HEK293 (cell line): Measurements from ENCODE around the gene C1QTNF12.

Source experiments
- SCRT2 ChIP-seq: fragments of 450-650 bp; formaldehyde crosslinking; IDR thresholded peaks from 2 replicates; pipeline ENCODE4 v1.5.1; 2016; ENCODE audit warnings: missing biosample characterization, missing genetic modification characterization
- YY1 ChIP-seq: fragments of 450-650 bp; formaldehyde crosslinking; IDR thresholded peaks from 2 replicates; pipeline ENCODE4 v1.5.1; 2018; ENCODE audit warnings: missing biosample characterization, missing genetic modification characterization
- ZNF169 ChIP-seq: fragments of 450-650 bp; formaldehyde crosslinking; IDR thresholded peaks from 2 replicates; pipeline ENCODE4 v1.5.1; 2016; ENCODE audit warnings: missing biosample characterization, missing genetic modification characterization
- ZNF274 ChIP-seq, 2 experiments: fragments of 200-500 bp in 1 of 2; fragments of 450-650 bp in 1 of 2; sonication (Bioruptor generic) in 1 of 2; formaldehyde crosslinking in 1 of 2; IDR thresholded peaks; 2 replicates each; pipeline versions ENCODE4 v1.5.1 to v1.6.1; 2014 to 2016; ENCODE audit warnings: borderline replicate concordance in 1 of 2, inconsistent platforms in 1 of 2, low read length in 1 of 2, missing biosample characterization in 1 of 2, missing genetic modification characterization in 1 of 2
- ZNF341 ChIP-seq: fragments of 450-650 bp; formaldehyde crosslinking; IDR thresholded peaks from 2 replicates; pipeline ENCODE4; 2016; ENCODE audit warnings: low read depth, missing biosample characterization, missing genetic modification characterization
- ZNF350 ChIP-seq: fragments of 450-650 bp; formaldehyde crosslinking; IDR thresholded peaks from 2 replicates; pipeline ENCODE4 v1.5.0; 2017; ENCODE audit warnings: missing biosample characterization, mild to moderate bottlenecking, missing genetic modification characterization
- ZNF549 ChIP-seq: fragments of 450-650 bp; IDR thresholded peaks from 2 replicates; pipeline ENCODE4 v1.5.1; 2018; ENCODE audit warnings: missing biosample characterization, missing genetic modification characterization, mild to moderate bottlenecking, inconsistent platforms, moderate library complexity
- ZNF596 ChIP-seq: fragments of 450-650 bp; IDR thresholded peaks from 2 replicates; pipeline ENCODE4 v1.5.0; 2018; ENCODE audit warnings: missing biosample characterization, mild to moderate bottlenecking, missing genetic modification characterization, moderate library complexity
- ZNF660 ChIP-seq: fragments of 450-650 bp; IDR thresholded peaks from 2 replicates; pipeline ENCODE4 v1.5.1; 2018; ENCODE audit warnings: missing biosample characterization, mild to moderate bottlenecking, missing genetic modification characterization
- TF ChIP-seq, protein P1 (sequence below): fragments of 450-650 bp; formaldehyde crosslinking; IDR thresholded peaks from 2 replicates; pipeline ENCODE4 v1.5.1; 2016; ENCODE audit warnings: missing biosample characterization, missing genetic modification characterization, borderline replicate concordance
- TF ChIP-seq, protein P2 (sequence below): fragments of 450-650 bp; formaldehyde crosslinking; IDR thresholded peaks from 2 replicates; pipeline ENCODE4 v1.5.1; 2016; ENCODE audit warnings: missing biosample characterization, missing genetic modification characterization

DNA sequence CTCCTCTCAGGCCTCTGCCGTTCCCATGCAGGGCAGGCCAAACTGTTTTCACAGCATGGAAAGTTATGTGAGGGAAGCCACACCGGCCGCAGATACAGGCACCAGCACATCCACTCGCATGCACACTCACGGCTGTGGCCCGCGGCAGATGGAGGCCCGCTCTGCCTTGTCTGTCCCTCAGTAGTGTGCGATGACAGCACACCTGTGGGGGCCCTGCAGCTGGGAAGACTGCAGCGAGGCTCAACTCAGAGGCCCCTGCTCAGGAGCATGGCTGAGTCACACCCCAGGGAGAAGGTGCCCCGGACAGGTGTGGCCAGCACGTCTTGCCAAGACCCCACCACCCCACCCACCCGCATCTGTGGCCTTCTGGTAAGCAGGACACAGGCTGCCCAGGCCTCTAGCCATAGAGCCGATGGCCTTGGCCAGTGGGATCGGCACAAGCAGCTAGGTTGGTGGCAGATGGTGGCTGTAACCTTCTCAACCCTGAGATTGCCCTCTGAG is 28.5 kb upstream of the C1QTNF12 start:
- TF ChIP-seq, protein P1, sequence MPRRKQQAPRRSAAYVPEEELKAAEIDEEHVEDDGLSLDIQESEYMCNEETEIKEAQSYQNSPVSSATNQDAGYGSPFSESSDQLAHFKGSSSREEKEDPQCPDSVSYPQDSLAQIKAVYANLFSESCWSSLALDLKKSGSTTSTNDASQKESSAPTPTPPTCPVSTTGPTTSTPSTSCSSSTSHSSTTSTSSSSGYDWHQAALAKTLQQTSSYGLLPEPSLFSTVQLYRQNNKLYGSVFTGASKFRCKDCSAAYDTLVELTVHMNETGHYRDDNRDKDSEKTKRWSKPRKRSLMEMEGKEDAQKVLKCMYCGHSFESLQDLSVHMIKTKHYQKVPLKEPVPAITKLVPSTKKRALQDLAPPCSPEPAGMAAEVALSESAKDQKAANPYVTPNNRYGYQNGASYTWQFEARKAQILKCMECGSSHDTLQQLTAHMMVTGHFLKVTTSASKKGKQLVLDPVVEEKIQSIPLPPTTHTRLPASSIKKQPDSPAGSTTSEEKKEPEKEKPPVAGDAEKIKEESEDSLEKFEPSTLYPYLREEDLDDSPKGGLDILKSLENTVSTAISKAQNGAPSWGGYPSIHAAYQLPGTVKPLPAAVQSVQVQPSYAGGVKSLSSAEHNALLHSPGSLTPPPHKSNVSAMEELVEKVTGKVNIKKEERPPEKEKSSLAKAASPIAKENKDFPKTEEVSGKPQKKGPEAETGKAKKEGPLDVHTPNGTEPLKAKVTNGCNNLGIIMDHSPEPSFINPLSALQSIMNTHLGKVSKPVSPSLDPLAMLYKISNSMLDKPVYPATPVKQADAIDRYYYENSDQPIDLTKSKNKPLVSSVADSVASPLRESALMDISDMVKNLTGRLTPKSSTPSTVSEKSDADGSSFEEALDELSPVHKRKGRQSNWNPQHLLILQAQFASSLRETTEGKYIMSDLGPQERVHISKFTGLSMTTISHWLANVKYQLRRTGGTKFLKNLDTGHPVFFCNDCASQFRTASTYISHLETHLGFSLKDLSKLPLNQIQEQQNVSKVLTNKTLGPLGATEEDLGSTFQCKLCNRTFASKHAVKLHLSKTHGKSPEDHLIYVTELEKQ (tag by site-specific recombination), result no peak
- no peak for TF ChIP-seq ZNF660 (tag by site-specific recombination)
- TF ChIP-seq, protein P2, sequence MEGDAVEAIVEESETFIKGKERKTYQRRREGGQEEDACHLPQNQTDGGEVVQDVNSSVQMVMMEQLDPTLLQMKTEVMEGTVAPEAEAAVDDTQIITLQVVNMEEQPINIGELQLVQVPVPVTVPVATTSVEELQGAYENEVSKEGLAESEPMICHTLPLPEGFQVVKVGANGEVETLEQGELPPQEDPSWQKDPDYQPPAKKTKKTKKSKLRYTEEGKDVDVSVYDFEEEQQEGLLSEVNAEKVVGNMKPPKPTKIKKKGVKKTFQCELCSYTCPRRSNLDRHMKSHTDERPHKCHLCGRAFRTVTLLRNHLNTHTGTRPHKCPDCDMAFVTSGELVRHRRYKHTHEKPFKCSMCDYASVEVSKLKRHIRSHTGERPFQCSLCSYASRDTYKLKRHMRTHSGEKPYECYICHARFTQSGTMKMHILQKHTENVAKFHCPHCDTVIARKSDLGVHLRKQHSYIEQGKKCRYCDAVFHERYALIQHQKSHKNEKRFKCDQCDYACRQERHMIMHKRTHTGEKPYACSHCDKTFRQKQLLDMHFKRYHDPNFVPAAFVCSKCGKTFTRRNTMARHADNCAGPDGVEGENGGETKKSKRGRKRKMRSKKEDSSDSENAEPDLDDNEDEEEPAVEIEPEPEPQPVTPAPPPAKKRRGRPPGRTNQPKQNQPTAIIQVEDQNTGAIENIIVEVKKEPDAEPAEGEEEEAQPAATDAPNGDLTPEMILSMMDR (tag by site-specific recombination), result no peak
- TF ChIP-seq ZNF549 (tag by site-specific recombination), result no peak
- TF ChIP-seq SCRT2 (tag by site-specific recombination), result no peak
- TF ChIP-seq YY1 (tag by site-specific recombination), result no peak
- TF ChIP-seq ZNF350 (tag by site-specific recombination), result no peak
- no peak for TF ChIP-seq ZNF341 (tag by site-specific recombination)
- no peak for TF ChIP-seq ZNF274 (IDR thresholded peaks at IDR 0.05; ENCODE audit: low read length)
- TF ChIP-seq ZNF274 (tag by site-specific recombination; IDR thresholded peaks at IDR 0.05; ENCODE audit: borderline replicate concordance), result no peak
- TF ChIP-seq ZNF169 (tag by site-specific recombination), result no peak
- TF ChIP-seq ZNF596 (tag by site-specific recombination), result no peak
